ENCODE measurements around the gene LAMB4. TPM values are rescaled to one million over a fixed set of nuclear protein-coding genes. Genes with fewer than 3 reads are reported as not detected.

Gene LAMB4
- total and polyA plus RNA-seq, 2 of the 8 experiments (the other 6 are each of a cell fraction or from before 2014, with no cell fraction given): not detected

GRCh38 chr7:108083980-108084379, 46.2 kb downstream of the LAMB4 start (continued):
- TF ChIP-seq NRF1 (IDR thresholded peaks at IDR 0.05; ENCODE audit: low read depth, low read length) (no peak), JUN (IDR thresholded peaks at IDR 0.05; ENCODE audit: low read depth, low read length) (no peak), CEBPB (IDR thresholded peaks at IDR 0.05; ENCODE audit: low read depth, low read length) (no peak), FOSL1 (IDR thresholded peaks at IDR 0.05; ENCODE audit: insufficient read depth, low read depth, low read length) (no peak), RXRA (IDR thresholded peaks at IDR 0.05; ENCODE audit: insufficient read depth, low read depth, low read length) (no peak), SRF (IDR thresholded peaks at IDR 0.05; ENCODE audit: low read depth, low read length) (no peak)

All from H1 (cell line).